Activated T-cell treated with anti-CD3 and anti-CD28 coated beads, Interleukin-2, amount 50 U/mL, for 72 hours (primary cell): Measurements from ENCODE around the gene UGT1A9. TPM values are rescaled to one million over a fixed set of nuclear protein-coding genes. Genes with fewer than 3 reads are reported as not detected.
"Not testable (repeated sequence)": the region's sequence is repeated elsewhere in the genome, so short reads cannot be mapped to it uniquely, and the experiment has no call there.

Experiments
- ATAC-seq, 2 donors: fragments of 150-1000 bp; cut with Tn5 transposase; replicated peaks in 1 of 2; 2 replicates each; pipeline ENCODE4 v1.10.0; 2021; ENCODE audit warnings: moderate library complexity in 2 of 2, mild to moderate bottlenecking in 1 of 2
- DNase-seq, 2 donors: peaks; one replicate each; pipeline ENCODE4 v3.0.0; 2021 to 2022; ENCODE audit warnings: mixed read lengths in 1 of 2
- H3K27ac Mint-ChIP-seq: one replicate; pipeline ENCODE4 v1.8.0; 2022; ENCODE audit warnings: mild to moderate bottlenecking, moderate library complexity, mixed read lengths
- H3K27me3 Mint-ChIP-seq: one replicate; pipeline ENCODE4 v1.8.0; 2022; ENCODE audit warnings: low read depth, mixed read lengths
- H3K36me3 Mint-ChIP-seq, 2 donors: one replicate each; pipeline ENCODE4 v1.8.0; 2022; ENCODE audit warnings: mixed read lengths in 2 of 2, mild to moderate bottlenecking in 1 of 2; ENCODE audit not compliant: insufficient read depth in 2 of 2
- H3K4me1 Mint-ChIP-seq: one replicate; pipeline ENCODE4 v1.8.0; 2022; ENCODE audit warnings: low read depth, mixed read lengths
- H3K4me3 Mint-ChIP-seq, 2 donors: one replicate each; pipeline ENCODE4 v1.8.0; 2022; ENCODE audit warnings: mild to moderate bottlenecking in 2 of 2, mixed read lengths in 2 of 2, moderate library complexity in 2 of 2
- H3K9me3 Mint-ChIP-seq, 2 donors: one replicate each; pipeline ENCODE4 v1.8.0; 2022; ENCODE audit warnings: mixed read lengths in 2 of 2
- total RNA-seq, 2 donors: library from RNA; stranded (reverse); gene quantifications; one replicate each; pipeline ENCODE4 v1.2.3, GENCODE V29; 2022

Gene UGT1A9
- total RNA-seq, 2 donors from 2014 or later: not detected

DNA sequence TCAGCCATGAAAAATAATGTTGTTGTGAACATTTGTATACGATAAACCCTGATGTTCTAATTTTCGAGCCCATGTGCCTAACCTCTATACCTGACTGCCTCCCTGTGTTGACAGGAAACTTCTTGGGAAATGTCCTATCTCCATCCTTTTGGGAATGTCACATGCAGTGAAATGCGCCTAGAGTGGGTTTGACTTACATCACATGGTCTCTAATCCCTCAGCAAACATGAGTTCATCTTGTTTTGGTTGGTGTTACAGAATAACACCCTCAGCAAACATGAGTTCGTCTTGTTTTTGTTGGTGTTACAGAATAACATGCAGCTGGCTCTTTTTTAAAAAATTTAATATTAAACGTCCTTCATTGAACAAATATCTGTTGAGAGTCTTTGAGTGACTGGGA, 16.6 kb downstream of the UGT1A9 start:
- no peak overlapping the region for H3K27ac Mint-ChIP-seq
- H3K4me1 Mint-ChIP-seq: no peaks in the 10 kb centered on the region
- H3K9me3 Mint-ChIP-seq: no peaks in the 10 kb centered on the region
- DNase-seq (no peak), ATAC-seq (no peak)
- H3K27me3 Mint-ChIP-seq: no peaks in the 10 kb centered on the region
- H3K36me3 Mint-ChIP-seq: no peaks in the 10 kb centered on the region
- no peak overlapping the region for H3K4me3 Mint-ChIP-seq

DNA sequence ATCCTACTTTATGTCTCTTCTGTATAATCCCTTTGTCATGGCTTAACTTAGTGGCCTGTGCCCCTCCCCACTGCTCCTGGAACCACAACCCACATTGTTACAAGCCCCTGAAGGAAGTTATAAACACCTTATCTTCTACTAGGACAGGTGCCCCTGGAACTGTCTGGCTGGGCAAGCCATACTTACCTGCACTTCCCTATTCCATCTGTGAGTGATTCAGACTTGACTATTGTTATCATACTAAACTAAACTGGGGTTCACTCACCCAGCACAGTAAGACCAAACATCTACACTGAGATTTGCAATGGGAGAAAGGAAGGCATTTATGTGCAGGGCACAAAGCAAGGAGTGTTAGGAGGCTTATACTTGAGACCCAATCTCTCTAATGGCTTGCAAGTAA, 17.3 kb downstream of the UGT1A9 start:
- Mint-ChIP-seq H3K27me3 (peaks cover 5% of the 10 kb centered on the region), H3K4me3 (no peak overlapping the region), H3K9me3 (no peaks in the 10 kb centered on the region), H3K27ac (no peak overlapping the region), H3K36me3 (no peaks in the 10 kb centered on the region), H3K4me1 (no peaks in the 10 kb centered on the region)
- DNase-seq: no peak
- ATAC-seq: no peak

DNA sequence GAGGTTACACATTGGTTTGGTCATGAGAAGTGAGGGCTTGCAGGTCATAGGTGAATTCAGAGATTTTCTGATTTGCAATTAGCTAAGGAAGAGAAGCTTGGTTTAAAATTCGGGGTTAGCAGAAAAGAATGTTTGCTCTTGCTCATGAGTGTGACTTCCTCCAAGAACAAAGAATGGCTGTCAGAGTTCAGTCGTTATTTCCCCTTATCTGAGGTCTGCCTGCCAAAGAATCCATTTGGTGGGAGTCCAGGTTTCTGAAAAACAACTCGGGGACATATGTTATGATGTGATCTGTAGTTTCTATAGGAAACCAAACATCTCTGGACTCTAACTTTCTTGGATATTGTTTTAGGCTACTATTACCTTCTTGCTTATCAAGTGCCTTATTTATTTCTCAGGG, 17.8 kb downstream of the UGT1A9 start:
- no peak for ATAC-seq
- Mint-ChIP-seq H3K4me1 (no peaks in the 10 kb centered on the region), H3K36me3 (no peaks in the 10 kb centered on the region), H3K27me3 (peaks cover 5% of the 10 kb centered on the region), H3K4me3 (no peak overlapping the region), H3K9me3 (no peaks in the 10 kb centered on the region), H3K27ac (no peak overlapping the region)
- DNase-seq: no peak

DNA sequence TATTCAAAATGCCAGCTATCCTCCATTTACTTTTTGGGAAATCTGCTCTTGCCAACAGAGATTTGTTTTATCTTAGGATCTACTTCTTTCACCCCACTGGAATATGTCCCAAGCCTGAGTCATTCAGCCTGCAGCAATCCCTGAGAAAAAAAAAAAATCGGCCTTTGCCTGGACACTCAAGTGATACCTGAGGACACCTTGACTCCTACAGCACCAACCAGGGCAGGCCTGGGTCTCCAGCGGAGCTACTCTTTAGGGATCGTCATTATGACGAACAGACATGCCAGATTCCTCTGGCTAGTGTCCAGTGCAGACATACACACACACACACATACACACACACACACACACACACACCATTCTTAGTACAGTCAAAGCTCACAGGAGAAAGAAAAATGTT, 18.7 kb downstream of the UGT1A9 start:
- H3K27me3 Mint-ChIP-seq: peaks cover 5% of the 10 kb centered on the region
- no peaks in the 10 kb centered on the region for H3K4me1 Mint-ChIP-seq
- H3K27ac Mint-ChIP-seq: no peak overlapping the region
- H3K36me3 Mint-ChIP-seq: no peaks in the 10 kb centered on the region
- DNase-seq (no peak), ATAC-seq (no peak)
- H3K4me3 Mint-ChIP-seq: no peak overlapping the region
- H3K9me3 Mint-ChIP-seq: no peaks in the 10 kb centered on the region

DNA sequence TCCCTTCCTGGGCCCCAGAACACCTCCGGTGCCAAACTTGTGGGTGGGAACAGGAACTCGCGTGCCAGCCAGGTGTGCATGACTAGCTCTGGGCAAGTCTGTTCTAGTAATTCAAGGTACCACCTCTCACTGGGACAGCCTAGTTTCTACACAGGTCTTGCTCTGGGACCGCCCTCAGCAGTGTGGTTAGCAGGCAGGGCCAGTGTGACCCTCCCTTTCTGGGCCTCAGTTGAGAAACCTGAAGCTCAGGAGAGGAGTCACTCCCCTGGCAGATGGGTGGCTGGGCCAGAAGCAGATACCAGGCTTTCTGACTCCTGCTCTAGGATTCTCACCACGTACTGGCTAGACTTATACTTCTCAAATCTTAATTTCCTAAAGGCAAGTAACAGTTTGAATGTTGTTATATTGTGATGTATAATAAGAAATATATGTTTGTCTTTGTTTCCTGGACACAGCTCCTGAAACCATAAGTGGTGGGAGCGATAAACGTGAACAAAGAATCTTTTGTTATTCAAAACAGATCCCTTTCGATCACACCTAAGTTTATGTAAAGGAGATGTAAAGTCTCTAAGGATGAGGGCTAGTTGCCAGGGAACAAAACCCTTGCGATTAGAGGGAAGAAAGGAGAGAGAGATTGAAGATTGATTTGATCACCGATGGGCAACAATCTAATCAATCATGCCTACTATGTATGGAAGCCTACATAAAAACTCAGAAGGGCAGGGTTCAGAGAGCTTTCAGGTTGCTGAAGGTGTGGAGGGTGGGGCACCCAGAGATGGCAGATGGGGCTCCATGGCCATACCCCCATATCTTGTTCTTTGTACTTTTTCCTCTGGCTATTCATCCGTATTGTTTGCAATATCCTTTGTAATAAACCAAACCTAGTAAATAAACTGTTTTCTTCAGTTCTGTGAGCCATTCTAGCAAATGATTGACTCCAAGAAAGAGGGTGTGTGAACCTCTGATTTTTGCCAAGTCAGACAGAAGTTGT, 20.0 kb downstream of the UGT1A9 start:
- H3K27ac Mint-ChIP-seq: no peak overlapping the region
- no peak overlapping the region for H3K4me3 Mint-ChIP-seq
- no peak for ATAC-seq
- H3K4me1 Mint-ChIP-seq: no peaks in the 10 kb centered on the region
- DNase-seq: no peak
- H3K9me3 Mint-ChIP-seq: no peaks in the 10 kb centered on the region
- H3K27me3 Mint-ChIP-seq: peaks cover 5% of the 10 kb centered on the region
- no peaks in the 10 kb centered on the region for H3K36me3 Mint-ChIP-seq

DNA sequence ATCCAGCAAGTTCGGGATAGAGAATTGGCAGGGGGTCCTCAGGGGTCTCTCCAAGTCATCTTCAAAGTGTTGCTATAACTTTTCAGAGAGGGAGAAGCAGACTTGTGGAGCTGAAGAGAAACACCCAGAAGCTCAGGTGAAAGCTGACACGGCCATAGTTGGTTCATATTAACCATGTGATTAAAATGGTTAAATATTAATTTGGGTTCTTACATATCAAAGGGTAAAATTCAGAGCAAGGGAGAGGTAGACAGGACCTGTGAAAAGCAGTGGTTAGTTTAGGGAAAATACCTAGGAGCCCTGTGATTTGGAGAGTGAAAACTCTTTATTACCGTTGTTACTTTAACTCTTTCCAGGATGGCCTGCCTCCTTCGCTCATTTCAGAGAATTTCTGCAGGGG, 20.9 kb downstream of the UGT1A9 start, which contains the start of gene UGT1A6:
Gene UGT1A6, plus strand, starts transcription at position 243 of the 400 bp plus-strand sequence. Its CDS starts 115 bp downstream, at position 358.
- DNase-seq (no peak), ATAC-seq (no peak)
- Mint-ChIP-seq H3K4me1 (no peaks in the 10 kb centered on the region), H3K4me3 (no peak within 1 kb of the TSS), H3K36me3 (no peaks in the 10 kb centered on the region), H3K9me3 (no peaks in the 10 kb centered on the region), H3K27ac (no peak within 1 kb of the TSS), H3K27me3 (peaks cover 5% of the 10 kb centered on the region)

DNA sequence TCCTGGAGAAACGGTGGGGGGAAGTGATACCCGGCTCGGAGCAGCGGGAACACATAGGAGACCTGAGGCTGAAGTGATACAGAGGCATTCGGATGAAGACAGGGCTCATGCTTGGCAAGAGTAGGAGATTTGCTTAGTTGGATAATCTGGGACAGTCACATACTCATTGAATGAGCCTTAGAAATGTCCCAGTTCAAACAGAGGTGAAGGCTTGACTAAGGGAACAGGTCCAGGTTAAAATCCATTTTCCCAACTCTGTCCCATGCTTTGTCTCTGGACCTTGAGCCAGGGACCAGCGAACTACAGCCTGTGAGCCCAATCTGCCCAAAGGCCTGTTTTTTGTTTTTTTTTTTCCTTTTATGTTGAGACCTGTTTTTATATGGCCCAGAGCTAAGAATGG, 22.3 kb downstream of the UGT1A9 start:
- H3K36me3 Mint-ChIP-seq: no peaks in the 10 kb centered on the region
- H3K27ac Mint-ChIP-seq: no peak overlapping the region

DNA sequence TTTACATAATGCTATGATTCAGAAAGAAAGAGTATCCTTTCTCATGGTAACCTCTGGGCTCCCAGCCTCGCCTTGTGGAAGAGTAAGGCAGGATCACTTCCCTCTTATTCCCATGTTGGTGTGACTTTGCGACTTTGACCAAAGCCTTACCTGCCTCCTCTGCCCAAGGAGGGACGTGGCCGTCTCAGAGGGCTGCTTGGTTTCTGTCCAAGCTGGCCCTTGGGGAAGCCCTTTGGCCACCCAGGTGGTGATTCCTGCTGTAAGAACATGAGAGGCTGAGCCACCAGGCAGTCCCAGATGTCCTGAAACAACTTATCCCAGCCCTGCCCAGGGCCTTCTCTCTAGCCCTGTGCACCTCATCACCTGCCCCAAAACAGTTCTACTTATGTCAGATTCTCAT, 27.0 kb downstream of the UGT1A9 start:
- DNase-seq (no peak), ATAC-seq (no peak)
- H3K9me3 Mint-ChIP-seq: no peaks in the 10 kb centered on the region
- H3K4me1 Mint-ChIP-seq: no peaks in the 10 kb centered on the region
- H3K27me3 Mint-ChIP-seq: peaks cover 2% of the 10 kb centered on the region
- no peak overlapping the region for H3K4me3 Mint-ChIP-seq
- no peak overlapping the region for H3K27ac Mint-ChIP-seq
- no peaks in the 10 kb centered on the region for H3K36me3 Mint-ChIP-seq

More for the DNA sequence above, 22.3 kb downstream of the UGT1A9 start:
- Mint-ChIP-seq H3K4me3 (no peak overlapping the region), H3K9me3 (no peaks in the 10 kb centered on the region), H3K27me3 (peaks cover 5% of the 10 kb centered on the region), H3K4me1 (no peaks in the 10 kb centered on the region)
- DNase-seq (no peak), ATAC-seq (no peak)

DNA sequence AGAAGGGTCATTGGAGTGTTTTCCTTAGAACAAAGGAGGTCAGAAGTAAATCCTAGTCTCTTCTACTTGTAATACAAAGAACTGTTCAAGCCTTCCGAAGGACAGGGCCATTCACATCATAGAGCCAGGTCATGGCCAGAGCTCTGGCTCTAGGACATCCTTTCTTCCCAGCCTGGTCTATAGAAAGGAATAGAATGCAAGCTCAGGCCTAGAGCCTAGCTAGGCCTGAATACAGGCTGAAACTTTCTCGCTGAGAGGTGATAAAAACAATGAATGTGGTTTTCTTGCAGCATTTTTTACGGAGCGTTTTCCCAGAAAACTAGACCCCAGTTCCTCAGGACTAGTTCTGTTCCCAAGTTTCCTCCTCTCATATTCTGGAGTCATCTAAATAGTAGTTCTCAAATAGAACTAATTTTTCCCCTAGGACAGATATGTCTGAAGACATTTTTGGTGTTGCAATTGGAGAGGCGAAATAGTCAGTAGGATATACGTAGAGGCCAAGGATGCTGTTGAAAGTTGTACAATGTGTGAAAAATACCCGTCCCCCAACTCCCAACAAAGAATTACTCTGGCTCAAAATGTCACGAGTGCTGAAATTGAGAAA, 27.8 kb downstream of the UGT1A9 start:
- Mint-ChIP-seq H3K9me3 (no peaks in the 10 kb centered on the region), H3K27me3 (no peaks in the 10 kb centered on the region), H3K4me3 (no peak overlapping the region), H3K27ac (no peak overlapping the region), H3K36me3 (no peaks in the 10 kb centered on the region), H3K4me1 (no peaks in the 10 kb centered on the region)
- no peak for DNase-seq
- ATAC-seq: no peak

DNA sequence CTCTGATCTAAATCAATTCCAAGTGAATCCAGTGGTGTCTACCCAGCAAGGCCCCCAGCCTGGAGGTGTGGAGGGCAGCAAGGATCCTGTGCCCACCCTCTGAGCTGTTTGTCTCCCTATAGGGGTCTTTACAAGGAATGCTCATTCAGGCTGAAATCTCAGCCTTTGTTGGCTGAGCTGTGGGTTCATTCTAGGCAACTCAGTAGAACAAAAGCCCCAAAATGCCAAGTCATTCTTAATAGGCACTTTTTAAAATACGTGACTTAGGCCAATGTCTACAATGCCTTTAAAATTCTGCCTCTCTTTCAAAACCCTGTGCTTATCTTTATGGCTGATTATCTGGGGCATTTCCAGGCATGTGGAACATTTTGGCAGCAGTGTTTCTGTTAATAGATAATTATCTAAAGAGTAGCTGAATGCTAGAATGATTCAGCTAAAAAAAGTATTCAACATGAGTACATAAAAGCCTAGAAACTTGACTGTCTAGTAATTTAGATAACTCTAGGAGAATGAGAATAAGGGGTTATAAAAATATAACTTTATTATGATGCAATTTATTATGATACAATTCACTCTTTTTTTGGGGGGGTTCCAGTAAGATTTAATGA, 28.4 kb downstream of the UGT1A9 start:
- no peaks in the 10 kb centered on the region for H3K9me3 Mint-ChIP-seq
- no peaks in the 10 kb centered on the region for H3K36me3 Mint-ChIP-seq
- no peak overlapping the region for H3K27ac Mint-ChIP-seq

DNA sequence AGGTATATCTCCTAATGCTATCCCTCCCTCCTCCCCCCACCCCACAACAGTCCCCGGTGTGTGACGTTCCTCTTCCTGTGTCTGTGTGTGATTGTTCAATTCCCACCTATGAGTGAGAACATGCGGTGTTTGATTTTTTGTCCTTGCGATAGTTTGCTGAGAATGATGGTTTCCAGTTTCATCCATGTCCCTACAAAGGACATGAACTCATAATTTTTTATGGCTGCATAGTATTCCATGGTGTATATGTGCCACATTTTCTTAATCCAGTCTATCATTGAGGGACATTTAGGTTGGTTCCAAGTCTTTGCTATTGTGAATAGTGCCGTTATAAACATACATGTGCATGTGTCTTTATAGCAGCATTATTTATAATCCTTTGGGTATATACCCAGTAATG, 29.1 kb downstream of the UGT1A9 start:
- H3K36me3 Mint-ChIP-seq, ATAC-seq, H3K4me1 Mint-ChIP-seq, DNase-seq, H3K4me3 Mint-ChIP-seq, H3K27ac Mint-ChIP-seq, H3K27me3 Mint-ChIP-seq, H3K9me3 Mint-ChIP-seq: not testable (repeated sequence)

More for the DNA sequence above, 28.4 kb downstream of the UGT1A9 start:
- DNase-seq: no peak
- no peak for ATAC-seq
- Mint-ChIP-seq H3K27me3 (no peaks in the 10 kb centered on the region), H3K4me1 (no peaks in the 10 kb centered on the region), H3K4me3 (no peak overlapping the region)

DNA sequence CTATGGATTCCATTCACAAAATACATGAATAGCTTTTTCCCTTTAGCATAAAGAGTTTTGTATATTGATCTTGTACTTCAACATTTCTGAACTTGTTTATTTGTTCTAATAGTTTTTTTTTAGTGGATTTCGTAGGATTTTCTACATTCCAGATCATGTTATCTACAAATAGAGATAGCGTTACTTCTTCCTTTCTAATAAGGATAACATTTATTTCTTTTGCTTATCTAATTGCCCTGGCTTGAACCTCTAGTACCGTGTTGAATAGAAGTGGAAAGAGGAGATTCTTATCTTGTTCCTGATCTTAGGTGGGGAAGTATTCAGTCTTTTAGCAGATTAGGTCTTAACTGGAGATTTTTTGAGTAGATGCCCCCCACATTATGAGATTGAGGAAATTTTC, 30.5 kb downstream of the UGT1A9 start:
- H3K36me3 Mint-ChIP-seq: no peaks in the 10 kb centered on the region
- H3K4me3 Mint-ChIP-seq: no peak overlapping the region
- no peak overlapping the region for H3K27ac Mint-ChIP-seq
- no peaks in the 10 kb centered on the region for H3K27me3 Mint-ChIP-seq
- no peak for DNase-seq
- ATAC-seq: no peak
- H3K4me1 Mint-ChIP-seq: no peaks in the 10 kb centered on the region
- no peaks in the 10 kb centered on the region for H3K9me3 Mint-ChIP-seq

DNA sequence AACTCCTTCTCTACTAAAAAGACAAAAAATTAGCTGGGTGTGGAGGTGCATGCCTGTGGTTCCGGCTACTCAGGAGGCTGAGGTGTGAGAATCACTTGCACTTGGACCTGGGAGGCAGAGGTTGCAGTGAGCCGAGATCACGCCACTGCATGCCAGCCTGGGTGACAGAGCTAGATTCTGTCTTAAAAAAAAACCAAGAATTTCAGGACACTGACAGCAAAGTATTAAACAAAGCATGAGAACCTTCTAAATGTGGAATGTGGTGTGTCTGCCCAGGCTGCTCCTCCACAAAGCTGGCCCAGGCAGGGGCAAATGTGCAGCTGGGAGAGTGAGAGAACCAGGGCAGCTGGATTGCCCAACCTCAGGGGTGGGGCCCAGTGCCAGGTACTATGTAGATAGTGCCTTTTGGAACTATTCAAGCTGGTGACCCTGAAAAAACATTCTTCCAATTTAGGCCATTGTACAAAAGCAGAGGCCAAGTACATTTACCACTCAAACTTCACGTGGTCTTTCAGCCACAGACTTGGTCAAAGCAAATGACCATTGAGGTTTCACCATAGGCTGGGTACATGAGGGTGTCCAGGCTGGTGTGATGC, 34.3 kb downstream of the UGT1A9 start:
- ATAC-seq (no peak), DNase-seq (no peak)
- no peak overlapping the region for H3K4me3 Mint-ChIP-seq
- H3K36me3 Mint-ChIP-seq: no peaks in the 10 kb centered on the region
- no peaks in the 10 kb centered on the region for H3K9me3 Mint-ChIP-seq
- H3K4me1 Mint-ChIP-seq: no peaks in the 10 kb centered on the region
- H3K27ac Mint-ChIP-seq: no peak overlapping the region
- no peaks in the 10 kb centered on the region for H3K27me3 Mint-ChIP-seq
